IMR-90 (cell line): ENCODE measurements around the gene TMEM163.

Experiments
- BHLHE40 ChIP-seq: fragments of 150-350 bp; IDR thresholded peaks from 2 replicates; pipeline ENCODE4 v1.6.1; 2016; ENCODE audit warnings: mild to moderate bottlenecking, low read depth, low read length
- CEBPB ChIP-seq: IDR thresholded peaks from 2 replicates; pipeline ENCODE4 v1.6.1; 2012; ENCODE audit warnings: low read depth, low read length, improper control_type of control experiment
- CTCF ChIP-seq: conservative IDR thresholded peaks from 2 replicates; pipeline ENCODE4 v1.5.1; 2012; ENCODE audit warnings: mild to moderate bottlenecking, low read depth, low read length, improper control_type of control experiment
- ELK1 ChIP-seq: fragments of 150-350 bp; IDR thresholded peaks from 2 replicates; pipeline ENCODE4 v1.6.1; 2016; ENCODE audit warnings: low read depth, mild to moderate bottlenecking, low read length, moderate library complexity, borderline replicate concordance
- FOS ChIP-seq: fragments of 150-350 bp; IDR thresholded peaks from 2 replicates; pipeline ENCODE4 v1.6.1; 2016; ENCODE audit warnings: low read depth, low read length
- MAFK ChIP-seq: IDR thresholded peaks from 2 replicates; pipeline ENCODE4 v1.6.1; 2012; ENCODE audit warnings: low read depth, low read length, improper control_type of control experiment
- NFE2L2 ChIP-seq: fragments of 150-350 bp; IDR thresholded peaks from 2 replicates; pipeline ENCODE4 v1.6.1; 2016; ENCODE audit warnings: low read depth, mild to moderate bottlenecking, low read length
- POLR2A ChIP-seq: IDR thresholded peaks from 2 replicates; pipeline ENCODE4 v1.6.1; 2012; ENCODE audit warnings: mild to moderate bottlenecking, low read depth, low read length
- RAD21 ChIP-seq: IDR thresholded peaks from 2 replicates; pipeline ENCODE4 v1.6.1; 2012; ENCODE audit warnings: low read length, improper control_type of control experiment
- RCOR1 ChIP-seq: IDR thresholded peaks from 2 replicates; pipeline ENCODE4 v1.6.1; 2012; ENCODE audit warnings: mild to moderate bottlenecking, low read length, improper control_type of control experiment; ENCODE audit not compliant: insufficient replicate concordance
- SMC3 ChIP-seq: fragments of 150-350 bp; IDR thresholded peaks from 2 replicates; pipeline ENCODE4 v1.6.1; 2016; ENCODE audit warnings: low read depth, mild to moderate bottlenecking, antibody characterized with exemption, low read length, moderate library complexity
- USF2 ChIP-seq: fragments of 150-350 bp; IDR thresholded peaks from 2 replicates; pipeline ENCODE4 v1.6.1; 2017; ENCODE audit warnings: mild to moderate bottlenecking, antibody characterized with exemption, low read length, low read depth

GRCh38 chr2:134454426-134454825, 264.4 kb downstream of the TMEM163 start:
- TF ChIP-seq CTCF (no peak), POLR2A (no peak), NFE2L2 (no peak), ELK1 (no peak), CEBPB (no peak), RCOR1 (no peak), FOS (no peak), BHLHE40 (no peak), RAD21 (no peak), USF2 (no peak), SMC3 (no peak), MAFK (no peak)
